Ovary (tissue), 9 donors: Measurements from ENCODE around the gene AKAP9. TPM values are rescaled to one million over a fixed set of nuclear protein-coding genes. Genes with fewer than 3 reads are reported as not detected.
A peak's percentile ranks its signal among the peaks of the same experiment; 100 is the strongest.

Experiments used
- DNase-seq, 5 donors: peaks; one replicate each; pipeline ENCODE4 v3.0.0-alpha.2; 2019 to 2020
- H3K27ac ChIP-seq, 2 donors: fragments of 200-600 bp; one replicate each; pipeline versions ENCODE4 v1.5.1 to v1.8.0; 2019 to 2022
- H3K27me3 ChIP-seq: fragments of 200-600 bp; one replicate; pipeline ENCODE4 v1.8.0; 2022
- H3K36me3 ChIP-seq: fragments of 200-600 bp; sonication (generic); one replicate; pipeline ENCODE4 v1.5.1; 2019
- H3K4me1 ChIP-seq: one replicate; pipeline ENCODE4 v1.8.1; 2013; ENCODE audit warnings: mild to moderate bottlenecking, moderate library complexity; ENCODE audit not compliant: insufficient read depth
- H3K4me3 ChIP-seq: fragments of 200-600 bp; sonication (generic); one replicate; pipeline ENCODE4 v1.5.1; 2017
- H3K9me3 ChIP-seq, 2 donors: fragments of 200-600 bp in 1 of 2; sonication (generic) in 1 of 2; one replicate each; pipeline versions ENCODE4 v1.5.1 to v1.8.1; 2013 to 2019; ENCODE audit warnings: mild to moderate bottlenecking in 1 of 2, moderate library complexity in 1 of 2
- CTCF ChIP-seq, 3 donors: fragments of 450-650 bp in 2 of 3; fragments of 200-600 bp in 1 of 3; IDR thresholded peaks; one replicate each; pipeline versions ENCODE4 v1.5.1 to v1.8.0; 2016 to 2022; ENCODE audit warnings: antibody characterized with exemption in 3 of 3, mild to moderate bottlenecking in 1 of 3
- EP300 ChIP-seq: sonication (generic); formaldehyde crosslinking; IDR thresholded peaks from one replicate; pipeline ENCODE4 v1.6.1; 2017; ENCODE audit warnings: antibody characterized with exemption
- POLR2A ChIP-seq: fragments of 450-650 bp; IDR thresholded peaks from one replicate; pipeline ENCODE4 v1.6.1; 2017; ENCODE audit warnings: antibody characterized with exemption, mild to moderate bottlenecking, moderate library complexity
- WGBS, 3 donors: extraction: QIAGEN DNeasy Blood & Tissue Kit in 1 of 3; methylation state at CpG; one replicate each; pipeline versions ENCODE4 v1.1.5 to v1.1.7; 2013 to 2017; 5-methylcytosine and 5-hydroxymethylcytosine counted together
- intact Hi-C, 4 donors: fragments of 100-400 bp; cut with DNase I; formaldehyde crosslinking; loops; one replicate each; pipeline versions ENCODE4 v1.11.0 to v1.15.1; 2022 to 2023
- polyA plus RNA-seq, 2 donors: library from polyadenylated mRNA; stranded (reverse); fragments of 200-250 nt in 1 of 2; fragments of 350-450 nt in 1 of 2; fragmentation: Illumina TruSeq in 1 of 2; extraction: RNeasy Lipid Tissue Mini Kit (QIAGEN cat#74804) in 1 of 2; gene quantifications; one replicate each; pipeline ENCODE4 v1.2.3, GENCODE V29; 2013 to 2014
- total RNA-seq, 7 donors: library from RNA; depleted of rRNA in 2 of 7; stranded (reverse); fragments of >200 nt in 2 of 7; fragmentation: NEBNext Ultra II Directional in 3 of 7; extraction: Animal tissue kit (Norgen Biotek cat#: 25700) in 3 of 7; gene quantifications; one replicate each; pipeline versions ENCODE4 v1.1.0 to v1.2.4, GENCODE V29; 2016 to 2023
- donor health status: DM: no; HTN: no; CAD: no; lungs with moderate emphysema.
- donor health status: DM: no; HTN: no; CAD: no.
- donor health status: Bipolar disorder and iron deficiency.
- donor health status: DM: yes; HTN: yes; CAD: no.
- donor health status: DM: no; HTN: no; CAD: no.
- donor health status: DM: yes; HTN: yes; CAD: no.

The AKAP9 gene
- total and polyA plus RNA-seq, 9 donors: 22.1 to 92.8 (median 57.7) TPM

- H3K27me3 ChIP-seq: no peaks in the 10 kb centered on the region
- no peaks in the 10 kb centered on the region for H3K36me3 ChIP-seq
- H3K4me3 ChIP-seq: no peak overlapping the region
- peaks cover 4% of the 10 kb centered on the region for H3K4me1 ChIP-seq
- WGBS, 3 donors: 42 to 59% (median 50%) methylated on average over 1 of the region's 1 CpG
- DNase-seq: no peak
- no peaks in the 10 kb centered on the region for H3K9me3 ChIP-seq
- intact Hi-C loops: no loop called here
- TF ChIP-seq POLR2A (no peak), EP300 (no peak), CTCF (IDR thresholded peaks at IDR 0.05) (no peak)
- H3K27ac ChIP-seq: peak overlapping the region in 1 of 2 donors; percentile 10
Measured at GRCh38 chr7:92056286-92056685, 115.6 kb downstream of the AKAP9 start.

- 33 to 48% (median 40%) methylated on average over 2 of the region's 2 CpGs for WGBS, 3 donors
- Histone ChIP-seq H3K36me3 (no peaks in the 10 kb centered on the region), H3K4me1 (peaks cover 4% of the 10 kb centered on the region), H3K27me3 (no peaks in the 10 kb centered on the region), H3K9me3 (no peaks in the 10 kb centered on the region), H3K4me3 (no peak overlapping the region), H3K27ac (peak overlapping the region in 1 of 2 donors; percentile 35)
- intact Hi-C loops: no loop called here
- no peak for TF ChIP-seq POLR2A
- TF ChIP-seq CTCF (IDR thresholded peaks at IDR 0.05): no peak
- TF ChIP-seq EP300: no peak
- DNase-seq: no peak
Measured at GRCh38 chr7:92057375-92057774, 116.7 kb downstream of the AKAP9 start.

- no peak for DNase-seq
- Histone ChIP-seq H3K4me1 (peaks cover 4% of the 10 kb centered on the region), H3K9me3 (no peaks in the 10 kb centered on the region), H3K27me3 (no peaks in the 10 kb centered on the region), H3K36me3 (no peaks in the 10 kb centered on the region), H3K4me3 (no peak overlapping the region), H3K27ac (peak overlapping the region in 1 of 2 donors; percentile 35)
- 87 to 90% (median 90%) methylated on average over 5 of the region's 5 CpGs for WGBS, 3 donors
- intact Hi-C loops: no loop called here
- TF ChIP-seq CTCF (IDR thresholded peaks at IDR 0.05) (no peak), EP300 (no peak), POLR2A (no peak)
Measured at GRCh38 chr7:92058040-92058439, 117.4 kb downstream of the AKAP9 start.

- intact Hi-C loops: no loop called here
- H3K27me3 ChIP-seq: no peaks in the 10 kb centered on the region
- WGBS, 3 donors: 56 to 85% (median 65%) methylated on average over 2 of the region's 2 CpGs
- H3K9me3 ChIP-seq: no peaks in the 10 kb centered on the region
- DNase-seq: no peak
- no peak overlapping the region for H3K4me3 ChIP-seq
- peaks cover 4% of the 10 kb centered on the region for H3K4me1 ChIP-seq
- H3K27ac ChIP-seq: no peak overlapping the region
- no peaks in the 10 kb centered on the region for H3K36me3 ChIP-seq
- TF ChIP-seq POLR2A (no peak), EP300 (no peak), CTCF (IDR thresholded peaks at IDR 0.05) (no peak)
Measured at GRCh38 chr7:92058899-92059298, 118.2 kb downstream of the AKAP9 start.

- Histone ChIP-seq H3K4me3 (no peak overlapping the region), H3K36me3 (no peaks in the 10 kb centered on the region), H3K27ac (no peak overlapping the region), H3K27me3 (no peaks in the 10 kb centered on the region), H3K4me1 (peaks cover 4% of the 10 kb centered on the region), H3K9me3 (no peaks in the 10 kb centered on the region)
- no peak for DNase-seq
- TF ChIP-seq POLR2A: no peak
- no peak for TF ChIP-seq CTCF (IDR thresholded peaks at IDR 0.05)
- TF ChIP-seq EP300: no peak
- WGBS, 3 donors: 95 to 96% (median 96%) methylated on average over 5 of the region's 5 CpGs
- intact Hi-C loops: no loop called here
Measured at GRCh38 chr7:92061154-92061553, 120.5 kb downstream of the AKAP9 start.
